ENCODE results near the gene IFIT5. TPM values are rescaled to one million over a fixed set of nuclear protein-coding genes. Genes with fewer than 3 reads are reported as not detected.

IFIT5 gene
- polyA plus RNA-seq, 1 donor (not counting 4 experiments of a cell fraction or from before 2014, with no cell fraction given), result 15.8 TPM

- no peak overlapping the region for H3K9ac ChIP-seq (ENCODE audit: control insufficient read depth, extremely low read depth, insufficient read depth, low read length)
- TF ChIP-seq EZH2 (IDR thresholded peaks at IDR 0.05; ENCODE audit: low read length) (no peak), CTCF (optimal IDR thresholded peaks at IDR 0.05 in 1 of 3, IDR thresholded peaks at IDR 0.05 in 1 of 3, conservative IDR thresholded peaks at IDR 0.05 in 1 of 3; ENCODE audit: extremely low read depth in 1 of 3, insufficient read depth in 2 of 3, low read length in 3 of 3) (no peak)
- dilution Hi-C loops (cut with MboI; ENCODE audit: extremely low pct_ligation_motif_present, low sequenced_read_pairs), result no loop called here
- H3K9me3 ChIP-seq (ENCODE audit: control insufficient read depth, low read depth, low read length), result no peaks in the 10 kb centered on the region
- no peak overlapping the region for H2AFZ ChIP-seq (ENCODE audit: control insufficient read depth, low read length)
- peaks cover 10% of the 10 kb centered on the region for H3K4me1 ChIP-seq (ENCODE audit: control insufficient read depth, extremely low read depth, insufficient read depth, low read length)
- no peak for FAIRE-seq
- H3K36me3 ChIP-seq (ENCODE audit: control insufficient read depth in 2 of 2, extremely low read depth in 1 of 2, insufficient read depth in 2 of 2, low read length in 2 of 2), result no peaks in the 10 kb centered on the region
- no peak for DNase-seq (ENCODE audit: low read depth, low spot score)
- H3K4me2 ChIP-seq (ENCODE audit: control insufficient read depth, extremely low read depth, insufficient read depth, low read depth, low read length), result no peak overlapping the region
- no peaks in the 10 kb centered on the region for H3K79me2 ChIP-seq (ENCODE audit: control insufficient read depth, insufficient read depth, low read length)
- no peaks in the 10 kb centered on the region for H4K20me1 ChIP-seq (ENCODE audit: control insufficient read depth, extremely low read depth, insufficient read depth, low read length)
- no peak overlapping the region for H3K27ac ChIP-seq (ENCODE audit: control insufficient read depth, insufficient read depth, low read length)
- no peaks in the 10 kb centered on the region for H3K27me3 ChIP-seq (ENCODE audit: control insufficient read depth, extremely low read depth, insufficient read depth, low read length)
- no peaks in the 10 kb centered on the region for H3K9me1 ChIP-seq (ENCODE audit: control insufficient read depth, extremely low read depth, insufficient read depth, low read length)
- no peak overlapping the region for H3K4me3 ChIP-seq (ENCODE audit: control insufficient read depth in 2 of 3, extremely low read depth in 1 of 3, insufficient read depth in 2 of 3, low read depth in 1 of 3, low read length in 3 of 3)
Observed at GRCh38 chr10:89452193-89452592, 37.8 kb downstream of the IFIT5 start.

- dilution Hi-C loops (cut with MboI; ENCODE audit: extremely low pct_ligation_motif_present, low sequenced_read_pairs), result no loop called here
- FAIRE-seq (peak; percentile 79), DNase-seq (ENCODE audit: low read depth, low spot score) (no peak)
- no peak overlapping the region for H3K9ac ChIP-seq (ENCODE audit: control insufficient read depth, extremely low read depth, insufficient read depth, low read length)
- H3K9me1 ChIP-seq (ENCODE audit: control insufficient read depth, extremely low read depth, insufficient read depth, low read length), result no peaks in the 10 kb centered on the region
- H3K4me1 ChIP-seq (ENCODE audit: control insufficient read depth, extremely low read depth, insufficient read depth, low read length), result peaks cover 27% of the 10 kb centered on the region
- H3K79me2 ChIP-seq (ENCODE audit: control insufficient read depth, insufficient read depth, low read length), result no peaks in the 10 kb centered on the region
- H4K20me1 ChIP-seq (ENCODE audit: control insufficient read depth, extremely low read depth, insufficient read depth, low read length), result no peaks in the 10 kb centered on the region
- no peaks in the 10 kb centered on the region for H3K9me3 ChIP-seq (ENCODE audit: control insufficient read depth, low read depth, low read length)
- H3K27me3 ChIP-seq (ENCODE audit: control insufficient read depth, extremely low read depth, insufficient read depth, low read length), result no peaks in the 10 kb centered on the region
- no peak overlapping the region for H3K27ac ChIP-seq (ENCODE audit: control insufficient read depth, insufficient read depth, low read length)
- no peaks in the 10 kb centered on the region for H3K36me3 ChIP-seq (ENCODE audit: control insufficient read depth in 2 of 2, extremely low read depth in 1 of 2, insufficient read depth in 2 of 2, low read length in 2 of 2)
- no peak overlapping the region for H3K4me2 ChIP-seq (ENCODE audit: control insufficient read depth, extremely low read depth, insufficient read depth, low read depth, low read length)
- H2AFZ ChIP-seq (ENCODE audit: control insufficient read depth, low read length), result no peak overlapping the region
- no peak for TF ChIP-seq CTCF (optimal IDR thresholded peaks at IDR 0.05 in 1 of 3, IDR thresholded peaks at IDR 0.05 in 1 of 3, conservative IDR thresholded peaks at IDR 0.05 in 1 of 3; ENCODE audit: extremely low read depth in 1 of 3, insufficient read depth in 2 of 3, low read length in 3 of 3)
- TF ChIP-seq EZH2 (IDR thresholded peaks at IDR 0.05; ENCODE audit: low read length), result no peak
- no peak overlapping the region for H3K4me3 ChIP-seq (ENCODE audit: control insufficient read depth in 2 of 3, extremely low read depth in 1 of 3, insufficient read depth in 2 of 3, low read depth in 1 of 3, low read length in 3 of 3)
Observed at GRCh38 chr10:89454561-89455347, 40.4 kb downstream of the IFIT5 start.
